HFFc6 (cell line): ENCODE data around the gene LPAR2. TPM values are rescaled to one million over a fixed set of nuclear protein-coding genes. Genes with fewer than 3 reads are reported as not detected.
"Not testable (repeated sequence)": the region's sequence is repeated elsewhere in the genome, so short reads cannot be mapped to it uniquely, and the experiment has no call there.

Experiments
- DNase-seq: peaks from one replicate; pipeline ENCODE4 v3.0.0-alpha.2; 2018
- H3K27ac Mint-ChIP-seq: 2 replicates; pipeline ENCODE4 v1.8.0; 2020; ENCODE audit warnings: mild to moderate bottlenecking, mixed read lengths
- H3K27me3 Mint-ChIP-seq: 2 replicates; pipeline ENCODE4 v1.8.0; 2021; ENCODE audit warnings: mild to moderate bottlenecking, moderate library complexity, mixed read lengths; ENCODE audit not compliant: insufficient read depth
- H3K36me3 Mint-ChIP-seq: 2 replicates; pipeline ENCODE4 v1.8.0; 2021; ENCODE audit warnings: low read depth, mixed read lengths
- H3K4me1 Mint-ChIP-seq: 2 replicates; pipeline ENCODE4 v1.8.0; 2020; ENCODE audit warnings: low read depth, mixed read lengths
- H3K4me3 Mint-ChIP-seq: 2 replicates; pipeline ENCODE4 v1.8.0; 2020; ENCODE audit warnings: mild to moderate bottlenecking, moderate library complexity, mixed read lengths
- H3K9me3 Mint-ChIP-seq: 2 replicates; pipeline ENCODE4 v1.8.0; 2020; ENCODE audit warnings: mild to moderate bottlenecking, mixed read lengths
- CTCF ChIP-seq: fragments of 200-600 bp; sonication (generic); IDR thresholded peaks from 2 replicates; pipeline ENCODE4 v1.5.0; 2021; ENCODE audit warnings: antibody characterized with exemption, mild to moderate bottlenecking
- total RNA-seq, 6 experiments: library from RNA; stranded (reverse); fragmentation: NEBNext Ultra II Directional; extraction: Animal tissue kit (Norgen Biotek cat#: 25700); gene quantifications; 2 replicates in 1 of 6; 3 replicates in 5 of 6; pipeline ENCODE4 v1.2.3, GENCODE V29; 2021

Gene LPAR2
- total RNA-seq, 6 experiments from 2014 or later: 2.6 to 4.2 (median 3.2) TPM

GRCh38 chr19:19606021-19606420 lies 22.0 kb downstream of the LPAR2 start:
- H3K27me3 Mint-ChIP-seq: peaks cover 7% of the 10 kb centered on the region

GRCh38 chr19:19602713-19603324 lies 25.2 kb downstream of the LPAR2 start:
- TF ChIP-seq CTCF: no peak
- Mint-ChIP-seq H3K27ac (no peak overlapping the region), H3K4me1 (0 out of 2 replicates have a peak, but pooled peaks cover 5% of the 10 kb centered on the region), H3K36me3 (no peaks in the 10 kb centered on the region; the same call in 1 of the 2 replicates), H3K9me3 (no peaks in the 10 kb centered on the region), H3K4me3 (no peak overlapping the region), H3K27me3 (peaks cover 7% of the 10 kb centered on the region)
- no peak for DNase-seq

More at GRCh38 chr19:19606021-19606420, 22.0 kb downstream of the LPAR2 start:
- no peak for DNase-seq
- H3K4me3 Mint-ChIP-seq: no peak overlapping the region
- no peak for TF ChIP-seq CTCF
- no peaks in the 10 kb centered on the region; the same call in 1 of the 2 replicates for H3K36me3 Mint-ChIP-seq
- 0 out of 2 replicates have a peak, but pooled peaks cover 5% of the 10 kb centered on the region for H3K4me1 Mint-ChIP-seq
- H3K9me3 Mint-ChIP-seq: no peaks in the 10 kb centered on the region
- no peak overlapping the region for H3K27ac Mint-ChIP-seq

GRCh38 chr19:19602136-19602712 lies 25.8 kb downstream of the LPAR2 start:
- no peak overlapping the region for H3K27ac Mint-ChIP-seq
- H3K4me1 Mint-ChIP-seq: 0 out of 2 replicates have a peak, but pooled peaks cover 5% of the 10 kb centered on the region
- H3K36me3 Mint-ChIP-seq: no peaks in the 10 kb centered on the region; the same call in 1 of the 2 replicates
- H3K27me3 Mint-ChIP-seq: peaks cover 7% of the 10 kb centered on the region; the same call in 1 of the 2 replicates
- H3K4me3 Mint-ChIP-seq: no peak overlapping the region
- no peak for TF ChIP-seq CTCF
- DNase-seq: no peak
- no peaks in the 10 kb centered on the region for H3K9me3 Mint-ChIP-seq

- H3K9me3 Mint-ChIP-seq: no peaks in the 10 kb centered on the region
- no peak for TF ChIP-seq CTCF
- no peak for DNase-seq
- peaks cover 7% of the 10 kb centered on the region; the same call in 1 of the 2 replicates for H3K27me3 Mint-ChIP-seq
- no peak overlapping the region for H3K4me3 Mint-ChIP-seq
- H3K4me1 Mint-ChIP-seq: peaks cover 4% of the 10 kb centered on the region
- H3K27ac Mint-ChIP-seq: no peak overlapping the region
- no peaks in the 10 kb centered on the region; the same call in 1 of the 2 replicates for H3K36me3 Mint-ChIP-seq
Observed at GRCh38 chr19:19600793-19601330, 27.2 kb downstream of the LPAR2 start.

- peaks cover 13% of the 10 kb centered on the region for H3K4me1 Mint-ChIP-seq
- not testable (repeated sequence) for H3K9me3 Mint-ChIP-seq, H3K4me3 Mint-ChIP-seq, H3K27ac Mint-ChIP-seq, H3K36me3 Mint-ChIP-seq, DNase-seq, H3K27me3 Mint-ChIP-seq
Observed at GRCh38 chr19:19598728-19599451, 29.1 kb downstream of the LPAR2 start.
